GM12878 (cell line): Measurements from ENCODE around the gene MAST3. TPM values are rescaled to one million over a fixed set of nuclear protein-coding genes. Genes with fewer than 3 reads are reported as not detected.

Experiments
- ATAC-seq: fragments of 200-7000 bp; cut with Tn5 transposase; 3 replicates; pipeline ENCODE4 v1.9.1; 2020; ENCODE audit warnings: mild to moderate bottlenecking, moderate library complexity
- BruUV-seq: library from RNA; stranded (reverse); fragments of 400-500 nt; replicated peaks from 2 replicates; lab custom pipeline; 2021; lab: Mats Ljungman, UMichigan
- CTCF ChIA-PET: fragments of 300-600 bp; sonication (Branson Sonifier 250); formaldehyde crosslinking; extraction: SDS; loops from one replicate; lab custom pipeline; 2021; ENCODE audit warnings: inconsistent platforms; lab: Yijun Ruan, JAX
- POLR2A ChIA-PET: fragments of 350-600 bp; formaldehyde crosslinking; extraction: SDS; loops from one replicate; lab custom pipeline; 2021; ENCODE audit warnings: inconsistent platforms; lab: Charles Lee
- RAD21 ChIA-PET: fragments of 300-600 bp; sonication (Branson Sonifier 250); formaldehyde crosslinking; loops from one replicate; lab custom pipeline; 2023; ENCODE audit warnings: antibody characterized with exemption; ENCODE audit not compliant: unreplicated experiment; lab: Charles Lee
- SMC1A ChIA-PET: fragments of 300-600 bp; sonication (Branson Sonifier 250); formaldehyde crosslinking; loops from one replicate; lab custom pipeline; 2023; ENCODE audit not compliant: unreplicated experiment, uncharacterized antibody; lab: Charles Lee
- DNase-seq: peaks from one replicate; pipeline ENCODE4 v3.0.0-alpha.2; 2011; ENCODE audit warnings: low read depth, low spot score
- FAIRE-seq: peaks from 3 replicates; lab custom pipeline; 2011; peaks lifted over from hg19 to GRCh38; lab: Jason Lieb, UNC
- H2AFZ ChIP-seq: 2 replicates; pipeline ENCODE4 v1.6.0; 2011; ENCODE audit warnings: low read depth, low read length, control low read depth; ENCODE audit not compliant: control insufficient read depth
- H3K27ac ChIP-seq: 2 replicates; pipeline ENCODE4 v1.5.1; 2011; ENCODE audit warnings: control low read depth; ENCODE audit not compliant: control insufficient read depth, insufficient read depth
- H3K27me3 ChIP-seq, 2 experiments: replicated peaks in 1 of 2; 2 replicates each; pipeline versions ENCODE4 v1.6.0 to v1.6.1; 2011; ENCODE audit warnings: low read length in 1 of 2; ENCODE audit not compliant: control insufficient read depth in 2 of 2, insufficient read depth in 2 of 2
- H3K36me3 ChIP-seq, 2 experiments: 2 replicates each; pipeline ENCODE4 v1.5.1; 2011; ENCODE audit warnings: low read length in 1 of 2; ENCODE audit not compliant: control insufficient read depth in 2 of 2, insufficient read depth in 2 of 2
- H3K4me1 ChIP-seq: 2 replicates; pipeline ENCODE4 v1.6.1; 2011; ENCODE audit warnings: mild to moderate bottlenecking, low read length, moderate library complexity, mixed read lengths; ENCODE audit not compliant: control insufficient read depth, insufficient read depth
- H3K4me2 ChIP-seq: 2 replicates; pipeline ENCODE4 v1.6.0; 2011; ENCODE audit warnings: control low read depth; ENCODE audit not compliant: control insufficient read depth, insufficient read depth
- H3K4me3 ChIP-seq: fragments of 200-600 bp; sonication (generic); 2 replicates; pipeline ENCODE4 v1.5.1; 2016
- H3K79me2 ChIP-seq: 2 replicates; pipeline ENCODE4 v1.6.0; 2011; ENCODE audit warnings: low read length; ENCODE audit not compliant: control insufficient read depth, insufficient read depth
- H3K9ac ChIP-seq: 2 replicates; pipeline ENCODE4 v1.8.0; 2011; ENCODE audit warnings: low read length, control low read depth, mixed read lengths; ENCODE audit not compliant: control insufficient read depth, insufficient read depth
- H3K9me3 ChIP-seq: replicated peaks from 3 replicates; pipeline ENCODE4 v1.5.1; 2011; ENCODE audit warnings: mild to moderate bottlenecking, low read length; ENCODE audit not compliant: control insufficient read depth, insufficient read depth
- H4K20me1 ChIP-seq: 2 replicates; pipeline ENCODE4 v1.6.0; 2011; ENCODE audit not compliant: control insufficient read depth, insufficient read depth
- CBX5 ChIP-seq: sonication (generic); IDR thresholded peaks from 2 replicates; pipeline ENCODE4 v1.6.1; 2016; ENCODE audit warnings: low read depth, moderate library complexity, mild to moderate bottlenecking, inconsistent platforms
- DPF2 ChIP-seq: fragments of 450-650 bp; IDR thresholded peaks from 2 replicates; pipeline ENCODE4 v1.6.1; 2017; ENCODE audit warnings: mild to moderate bottlenecking
- E4F1 ChIP-seq: fragments of 450-650 bp; IDR thresholded peaks from 2 replicates; pipeline ENCODE4 v1.6.1; 2018; ENCODE audit warnings: borderline replicate concordance, mild to moderate bottlenecking; ENCODE audit not compliant: partially characterized antibody
- HCFC1 ChIP-seq: fragments of 150-350 bp; IDR thresholded peaks from 2 replicates; pipeline ENCODE4 v1.6.1; 2014; ENCODE audit warnings: low read length
- PAX5 ChIP-seq: IDR thresholded peaks from 2 replicates; pipeline ENCODE4 v1.6.1; 2011; ENCODE audit warnings: low read depth, low read length, borderline replicate concordance
- POLR2A ChIP-seq: IDR thresholded peaks from 2 replicates; pipeline ENCODE4 v1.6.1; 2011; ENCODE audit warnings: low read depth, mild to moderate bottlenecking, low read length
- POLR2AphosphoS2 ChIP-seq: IDR thresholded peaks from 2 replicates; pipeline ENCODE4 v1.6.1; 2011; ENCODE audit warnings: low read depth, mild to moderate bottlenecking, low read length, improper control_type of control experiment, moderate library complexity
- SKIL ChIP-seq: fragments of 450-650 bp; IDR thresholded peaks from 2 replicates; pipeline ENCODE4 v1.6.1; 2017; ENCODE audit warnings: mild to moderate bottlenecking, low read depth, inconsistent platforms; ENCODE audit not compliant: poor library complexity, severe bottlenecking
- SMARCA5 ChIP-seq: fragments of 450-650 bp; IDR thresholded peaks from 2 replicates; pipeline ENCODE4 v1.6.1; 2017; ENCODE audit warnings: mild to moderate bottlenecking
- SMC3 ChIP-seq: IDR thresholded peaks from 2 replicates; pipeline ENCODE4 v1.6.1; 2011; ENCODE audit warnings: low read length, improper control_type of control experiment, borderline replicate concordance
- SP1 ChIP-seq: IDR thresholded peaks from one replicate; pipeline ENCODE4 v1.6.1; 2011; ENCODE audit warnings: low read depth, low read length
- SRF ChIP-seq, 2 experiments: IDR thresholded peaks; 2 replicates each; pipeline ENCODE4 v1.6.1; 2011; ENCODE audit warnings: low read depth in 2 of 2, low read length in 2 of 2, mild to moderate bottlenecking in 1 of 2, moderate library complexity in 1 of 2
- ZNF622 ChIP-seq: fragments of 450-650 bp; IDR thresholded peaks from 2 replicates; pipeline ENCODE4 v1.6.1; 2017; ENCODE audit warnings: mild to moderate bottlenecking, inconsistent platforms
- ZZZ3 ChIP-seq: IDR thresholded peaks from 2 replicates; pipeline ENCODE4 v1.6.1; 2011; ENCODE audit warnings: low read depth; ENCODE audit not compliant: control insufficient read depth, insufficient read length
- WGBS: methylation state at CpG from one replicate; pipeline ENCODE4 v1.1.6; 2016; ENCODE audit warnings: low lambda C conversion rate; ENCODE audit not compliant: insufficient replicate concordance, insufficient coverage; ENCODE audit errors: missing lambda C conversion rate; 5-methylcytosine and 5-hydroxymethylcytosine counted together
- in situ Hi-C: fragments of 300-500 bp; cut with MboI; formaldehyde crosslinking; loops from 9 replicates; pipeline ENCODE4 v1.14.3; 2018; ENCODE audit warnings: mixed read lengths
- intact Hi-C: fragments of 100-400 bp; cut with micrococcal nuclease; formaldehyde crosslinking; loops from one replicate; pipeline ENCODE4 v1.14.2; 2022; ENCODE audit not compliant: unreplicated experiment
- polyA plus RNA-seq, 11 experiments: library from polyadenylated mRNA; depleted of rRNA in 4 of 11; unstranded in 6 of 11; stranded (reverse) in 5 of 11; fragments of >200 nt; fragmentation: Nextera tagmentation in 4 of 11; fragmentation: Illumina TruSeq in 1 of 11; extraction: Ambion mirVana in 4 of 11; extraction: Trizol in 1 of 11; gene quantifications; 1 replicate in 1 of 11; 2 replicates in 10 of 11; pipeline versions ENCODE4 v1.2.1 to v1.2.3, GENCODE V29; 2011 to 2016; ENCODE audit warnings: inconsistent platforms in 2 of 11, missing spikeins in 2 of 11, low read depth in 1 of 11
- total RNA-seq, 4 experiments: library from RNA; depleted of rRNA in 3 of 4; stranded (reverse); fragments of >200 nt in 3 of 4; fragmentation: Illumina TruSeq in 1 of 4; extraction: Trizol in 1 of 4; gene quantifications; 2 replicates each; pipeline versions ENCODE4 v1.2.1 to v1.2.3, GENCODE V29; 2013 to 2021

MAST3 gene
- total and polyA plus RNA-seq, 10 of the 15 experiments (the other 5 are each of a cell fraction or from before 2014, with no cell fraction given), result 3.0 to 22.2 (median 7.5) TPM

- Histone ChIP-seq H3K9me3 (no peaks in the 10 kb centered on the region), H2AFZ (no peak overlapping the region), H3K27ac (peak overlapping the region; percentile 34), H3K9ac (0 out of 2 replicates have a peak overlapping the region, but pooled peaks have one; percentile 0), H3K4me2 (peak overlapping the region; percentile 78), H3K4me1 (peaks cover 11% of the 10 kb centered on the region)
- intact Hi-C loops, result loop anchor here (1.0 kb wide), 1 partner anchor 18 kb away; the partner anchor contains the start of gene IFI30
- CTCF ChIA-PET, result interaction anchor here (0.6 to 3.8 kb wide), 18 partner anchors 8 to 137 kb away, joined by 3 to 30 read pairs (median 6); partner anchors contain the start of genes IFI30 and RAB3A
- in situ Hi-C loops, result no loop called here
- BruUV-seq, result no TSS peak
- DNase-seq, result no peak
- 4% methylated on average over 5 of the region's 5 CpGs for WGBS
- TF ChIP-seq ZZZ3 (no peak), POLR2AphosphoS2 (no peak), SRF (IDR thresholded peaks at IDR 0.05; ENCODE audit: low read depth in 2 of 2, low read length in 2 of 2) (no peak), SMARCA5 (no peak), SKIL (no peak), ZNF622 (no peak), POLR2A (no peak), CBX5 (no peak), PAX5 (no peak), SP1 (no peak), HCFC1 (no peak), DPF2 (no peak), SMC3 (no peak), E4F1 (no peak)
- TF ChIP-seq, all 136 proteins: peak for 0
- Histone ChIP-seq H3K27me3 (no peaks in the 10 kb centered on the region), H3K4me3 (peak overlapping the region; percentile 11; the same call in 1 of the 2 replicates), H3K36me3 (peaks cover 5 to 8% of the 10 kb centered on the region in 2 experiments; a peak in 3 of 4 replicates), H3K79me2 (peaks cover 5% of the 10 kb centered on the region), H4K20me1 (no peaks in the 10 kb centered on the region)
- ATAC-seq (no peak), FAIRE-seq (no peak)
- ChIA-PET POLR2A (interaction anchor here (0.6 to 2.5 kb wide), 18 partner anchors 8 to 148 kb away, joined by 3 to 24 read pairs (median 4); partner anchors contain the start of genes JUND, LSM4 and RAB3A), SMC1A (interaction anchor here (0.9 to 3.4 kb wide), 18 partner anchors 9 to 219 kb away, joined by 3 to 21 read pairs (median 8); partner anchors contain the start of genes IFI30, JUND and RAB3A), RAD21 (interaction anchor here (1.1 to 4.5 kb wide), 14 partner anchors 9 to 181 kb away, joined by 3 to 36 read pairs (median 11); partner anchors contain the start of genes LSM4 and RAB3A)
Observed at GRCh38 chr19:18191640-18192062, 94.1 kb downstream of the MAST3 start.
